ENCODE results near the gene SCARF2.

Gene SCARF2

GRCh38 chr22:20464912-20465758 lies 27.5 kb upstream of the SCARF2 start:
- no peak for TF ChIP-seq CTCF (IDR thresholded peaks at IDR 0.05; ENCODE audit: insufficient read depth, low read depth, low read length, missing control alignments)
- no peak for DNase-seq (ENCODE audit: low read depth)
- no peak overlapping the region for H3K4me3 ChIP-seq (ENCODE audit: low read length)

- H3K4me3 ChIP-seq (ENCODE audit: low read length): no peak overlapping the region
- no peak for DNase-seq (ENCODE audit: low read depth)
- TF ChIP-seq CTCF (IDR thresholded peaks at IDR 0.05; ENCODE audit: insufficient read depth, low read depth, low read length, missing control alignments): no peak
Measured at GRCh38 chr22:20464096-20464614, 26.5 kb upstream of the SCARF2 start.

GRCh38 chr22:20463324-20464095 lies 25.9 kb upstream of the SCARF2 start:
- no peak for TF ChIP-seq CTCF (IDR thresholded peaks at IDR 0.05; ENCODE audit: insufficient read depth, low read depth, low read length, missing control alignments)
- DNase-seq (ENCODE audit: low read depth): no peak
- H3K4me3 ChIP-seq (ENCODE audit: low read length): no peak overlapping the region

- no peak for TF ChIP-seq CTCF (IDR thresholded peaks at IDR 0.05; ENCODE audit: insufficient read depth, low read depth, low read length, missing control alignments)
- no peak overlapping the region for H3K4me3 ChIP-seq (ENCODE audit: low read length)
- no peak for DNase-seq (ENCODE audit: low read depth)
Measured at GRCh38 chr22:20459862-20460261, 22.2 kb upstream of the SCARF2 start.

GRCh38 chr22:20459152-20459542 lies 21.5 kb upstream of the SCARF2 start:
- no peak for TF ChIP-seq CTCF (IDR thresholded peaks at IDR 0.05; ENCODE audit: insufficient read depth, low read depth, low read length, missing control alignments)
- DNase-seq (ENCODE audit: low read depth): no peak
- H3K4me3 ChIP-seq (ENCODE audit: low read length): no peak overlapping the region

- DNase-seq (ENCODE audit: low read depth): no peak
- no peak for TF ChIP-seq CTCF (IDR thresholded peaks at IDR 0.05; ENCODE audit: insufficient read depth, low read depth, low read length, missing control alignments)
- no peak overlapping the region for H3K4me3 ChIP-seq (ENCODE audit: low read length)
Measured at GRCh38 chr22:20458530-20459151, 21.0 kb upstream of the SCARF2 start.

Measured in epithelial cell of esophagus (primary cell).